ENCODE data around the gene SLC17A7.

SLC17A7 gene

GRCh38 chr19:49415810-49416200, 25.5 kb downstream of the SLC17A7 start:
- no peak for DNase-seq (ENCODE audit: extremely low read depth, low read depth)
- TF ChIP-seq, protein P1, sequence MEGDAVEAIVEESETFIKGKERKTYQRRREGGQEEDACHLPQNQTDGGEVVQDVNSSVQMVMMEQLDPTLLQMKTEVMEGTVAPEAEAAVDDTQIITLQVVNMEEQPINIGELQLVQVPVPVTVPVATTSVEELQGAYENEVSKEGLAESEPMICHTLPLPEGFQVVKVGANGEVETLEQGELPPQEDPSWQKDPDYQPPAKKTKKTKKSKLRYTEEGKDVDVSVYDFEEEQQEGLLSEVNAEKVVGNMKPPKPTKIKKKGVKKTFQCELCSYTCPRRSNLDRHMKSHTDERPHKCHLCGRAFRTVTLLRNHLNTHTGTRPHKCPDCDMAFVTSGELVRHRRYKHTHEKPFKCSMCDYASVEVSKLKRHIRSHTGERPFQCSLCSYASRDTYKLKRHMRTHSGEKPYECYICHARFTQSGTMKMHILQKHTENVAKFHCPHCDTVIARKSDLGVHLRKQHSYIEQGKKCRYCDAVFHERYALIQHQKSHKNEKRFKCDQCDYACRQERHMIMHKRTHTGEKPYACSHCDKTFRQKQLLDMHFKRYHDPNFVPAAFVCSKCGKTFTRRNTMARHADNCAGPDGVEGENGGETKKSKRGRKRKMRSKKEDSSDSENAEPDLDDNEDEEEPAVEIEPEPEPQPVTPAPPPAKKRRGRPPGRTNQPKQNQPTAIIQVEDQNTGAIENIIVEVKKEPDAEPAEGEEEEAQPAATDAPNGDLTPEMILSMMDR (IDR thresholded peaks at IDR 0.05; ENCODE audit: low read depth, low read length, missing control alignments), result no peak
- no peak overlapping the region for H3K4me3 ChIP-seq (replicated peaks; ENCODE audit: low read depth, low read length)

- TF ChIP-seq, protein P1 (IDR thresholded peaks at IDR 0.05; ENCODE audit: low read depth, low read length, missing control alignments), result no peak
- no peak overlapping the region for H3K4me3 ChIP-seq (replicated peaks; ENCODE audit: low read depth, low read length)
Observed at GRCh38 chr19:49415102-49415809, 26.1 kb downstream of the SLC17A7 start.

GRCh38 chr19:49414256-49414655, 27.1 kb downstream of the SLC17A7 start:
- DNase-seq (ENCODE audit: extremely low read depth, low read depth), result no peak
- TF ChIP-seq, protein P1 (IDR thresholded peaks at IDR 0.05; ENCODE audit: low read depth, low read length, missing control alignments), result no peak
- no peak overlapping the region for H3K4me3 ChIP-seq (replicated peaks; ENCODE audit: low read depth, low read length)

More at GRCh38 chr19:49415102-49415809, 26.1 kb downstream of the SLC17A7 start:
- no peak for DNase-seq (ENCODE audit: extremely low read depth, low read depth)

- no peak overlapping the region for H3K4me3 ChIP-seq (replicated peaks; ENCODE audit: low read depth, low read length)
- no peak for DNase-seq (ENCODE audit: extremely low read depth, low read depth)
- TF ChIP-seq, protein P1 (IDR thresholded peaks at IDR 0.05; ENCODE audit: low read depth, low read length, missing control alignments), result no peak
Observed at GRCh38 chr19:49413348-49413747, 28.0 kb downstream of the SLC17A7 start.

DNA sequence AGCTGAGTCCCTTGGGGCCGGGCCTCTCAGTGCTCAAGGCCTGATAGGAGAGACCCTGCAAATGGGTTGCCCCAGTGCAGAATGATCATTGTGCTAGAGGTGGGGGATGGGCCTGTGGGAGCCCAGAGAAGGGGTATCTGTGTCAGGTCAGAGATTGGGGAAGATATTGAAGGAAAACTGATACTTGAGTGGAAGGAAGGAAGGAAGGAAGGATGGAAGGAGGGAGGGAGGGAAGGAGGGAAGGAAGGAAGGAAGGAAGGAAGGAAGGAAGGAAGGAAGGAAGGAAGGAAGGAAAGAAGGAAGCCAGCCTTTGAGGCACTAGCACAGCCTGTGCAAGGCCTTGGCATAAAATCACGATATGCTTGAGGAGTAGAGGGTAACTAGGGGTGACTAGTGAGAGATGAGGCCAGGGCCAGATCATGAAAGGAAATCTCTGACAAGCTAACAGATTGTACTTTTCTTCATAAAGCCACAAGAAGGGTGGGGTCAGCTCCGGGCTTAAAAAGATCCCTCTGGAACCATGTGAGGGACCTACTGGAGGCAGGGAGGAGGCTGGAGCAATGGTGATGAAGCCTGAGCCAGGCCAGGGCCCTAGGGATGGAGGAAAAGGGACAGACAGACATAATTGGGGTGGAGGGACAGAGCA, 29.5 kb downstream of the SLC17A7 start:
- TF ChIP-seq, protein P1 (IDR thresholded peaks at IDR 0.05; ENCODE audit: low read depth, low read length, missing control alignments), result no peak
- no peak for DNase-seq (ENCODE audit: extremely low read depth, low read depth)

DNA sequence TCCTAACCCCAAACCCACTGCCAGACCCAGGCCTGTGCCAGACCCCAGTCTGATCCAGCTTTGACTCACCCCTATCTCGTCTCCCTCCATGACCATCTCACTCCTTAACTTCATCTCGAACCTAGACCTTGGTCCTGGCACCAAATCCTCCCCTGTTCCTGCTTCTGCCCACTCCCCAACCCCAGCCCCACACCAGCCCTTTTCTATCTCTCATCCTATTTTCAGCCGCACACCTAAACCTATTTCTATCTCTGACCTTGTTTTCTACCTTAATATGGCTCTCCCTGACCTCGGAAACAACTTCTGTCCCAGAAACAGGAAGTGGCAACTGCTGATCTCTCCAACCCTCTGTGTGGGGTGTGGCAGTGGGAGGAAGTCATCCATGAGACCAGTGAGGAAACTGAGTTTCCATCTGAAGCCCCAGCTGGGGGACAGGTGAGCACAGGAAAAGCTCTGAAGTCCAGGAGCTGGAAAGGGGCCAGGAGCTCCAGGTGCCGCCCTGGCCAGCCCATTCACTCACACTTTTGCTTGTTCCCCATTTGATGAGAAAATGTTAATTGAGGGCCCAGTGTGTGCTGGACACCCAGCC, 31.8 kb downstream of the SLC17A7 start:
- no peak for DNase-seq (ENCODE audit: extremely low read depth, low read depth)

More for the DNA sequence above, 29.5 kb downstream of the SLC17A7 start:
- H3K4me3 ChIP-seq (replicated peaks; ENCODE audit: low read depth, low read length), result no peak overlapping the region

More for the DNA sequence above, 31.8 kb downstream of the SLC17A7 start:
- TF ChIP-seq, protein P1 (IDR thresholded peaks at IDR 0.05; ENCODE audit: low read depth, low read length, missing control alignments), result no peak
- H3K4me3 ChIP-seq (replicated peaks; ENCODE audit: low read depth, low read length), result no peak overlapping the region
